WTC11 (cell line): ENCODE results near the gene C16orf74.

Source experiments
- ATF6 ChIP-seq: sonication (generic); formaldehyde crosslinking; IDR thresholded peaks from 2 replicates; pipeline ENCODE4 v1.8.1; 2023; ENCODE audit warnings: mild to moderate bottlenecking, missing genetic modification reagents
- CREM ChIP-seq: sonication (generic); formaldehyde crosslinking; IDR thresholded peaks from 2 replicates; pipeline ENCODE4 v1.8.1; 2022; ENCODE audit warnings: mild to moderate bottlenecking, missing genetic modification reagents, moderate library complexity
- CTCF ChIP-seq: fragments of 200-600 bp; IDR thresholded peaks from 2 replicates; pipeline ENCODE4 v1.8.0; 2022; ENCODE audit warnings: antibody characterized with exemption
- E2F4 ChIP-seq: sonication (generic); formaldehyde crosslinking; IDR thresholded peaks from 2 replicates; pipeline ENCODE4 v1.8.1; 2022; ENCODE audit warnings: low read depth, mild to moderate bottlenecking, moderate library complexity, missing genetic modification reagents, borderline replicate concordance
- ESRRA ChIP-seq: sonication (generic); formaldehyde crosslinking; IDR thresholded peaks from 2 replicates; pipeline ENCODE4 v1.8.1; 2022; ENCODE audit warnings: mild to moderate bottlenecking, missing genetic modification reagents, borderline replicate concordance
- HMGA2 ChIP-seq: fragments of 250-450 bp; sonication (Bioruptor Pico); IDR thresholded peaks from 2 replicates; pipeline ENCODE4 v1.4.0; 2021; ENCODE audit warnings: mild to moderate bottlenecking, moderate library complexity
- MYBL2 ChIP-seq: sonication (generic); formaldehyde crosslinking; IDR thresholded peaks from 2 replicates; pipeline ENCODE4 v1.8.1; 2023; ENCODE audit warnings: mild to moderate bottlenecking, moderate library complexity, missing genetic modification reagents
- NFYB ChIP-seq: sonication (generic); formaldehyde crosslinking; conservative IDR thresholded peaks from 2 replicates; pipeline ENCODE4 v1.8.0; 2022; ENCODE audit warnings: low read depth, missing genetic modification reagents
- TF ChIP-seq, protein P1 (sequence below): sonication (generic); formaldehyde crosslinking; IDR thresholded peaks from 2 replicates; pipeline ENCODE4 v1.8.0; 2022; ENCODE audit warnings: mild to moderate bottlenecking, missing genetic modification reagents

GRCh38 chr16:85724936-85725335, 26.0 kb downstream of the C16orf74 start:
- TF ChIP-seq HMGA2 (no peak), E2F4 (CRISPR knock-in tag) (no peak), CREM (CRISPR knock-in tag) (no peak), ATF6 (CRISPR knock-in tag) (no peak), NFYB (CRISPR knock-in tag) (no peak), MYBL2 (CRISPR knock-in tag) (no peak), ESRRA (CRISPR knock-in tag) (no peak), CTCF (no peak)
- TF ChIP-seq, protein P1, sequence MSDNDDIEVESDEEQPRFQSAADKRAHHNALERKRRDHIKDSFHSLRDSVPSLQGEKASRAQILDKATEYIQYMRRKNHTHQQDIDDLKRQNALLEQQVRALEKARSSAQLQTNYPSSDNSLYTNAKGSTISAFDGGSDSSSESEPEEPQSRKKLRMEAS (CRISPR knock-in tag) = no peak
